IMR-90 (cell line): ENCODE measurements around the gene PANK4. TPM values are rescaled to one million over a fixed set of nuclear protein-coding genes. Genes with fewer than 3 reads are reported as not detected.
A peak's percentile ranks its signal among the peaks of the same experiment; 100 is the strongest.

Source experiments
- ATAC-seq: fragments of 200-7000 bp; cut with Tn5 transposase; 2 replicates; pipeline ENCODE4 v1.9.1; 2020; ENCODE audit warnings: low read depth, mild to moderate bottlenecking, moderate library complexity
- BruUV-seq: library from RNA; stranded (reverse); fragments of 400-500 nt; replicated peaks from 2 replicates; lab custom pipeline; 2021; lab: Mats Ljungman, UMichigan
- CTCF ChIA-PET: fragments of 300-600 bp; formaldehyde crosslinking; extraction: SDS; loops from one replicate; lab custom pipeline; 2021; ENCODE audit warnings: antibody characterized with exemption; lab: Yijun Ruan, JAX
- POLR2A ChIA-PET: fragments of 300-600 bp; sonication (Branson Sonifier 250); formaldehyde crosslinking; loops from one replicate; lab custom pipeline; 2022; ENCODE audit warnings: antibody characterized with exemption; ENCODE audit not compliant: unreplicated experiment; lab: Charles Lee
- DNase-seq: peaks from one replicate; pipeline ENCODE4 v3.0.0; 2013
- H2AFZ ChIP-seq: replicated peaks from 2 replicates; pipeline ENCODE3; 2013; ENCODE audit warnings: low read length, mild to moderate bottlenecking; ENCODE audit not compliant: poor library complexity
- H2AK5ac ChIP-seq: 2 replicates; pipeline ENCODE4 v1.6.1; 2013; ENCODE audit warnings: low read depth, low read length, inconsistent platforms
- H2AK9ac ChIP-seq: replicated peaks from 2 replicates; pipeline ENCODE3; 2013; ENCODE audit warnings: mild to moderate bottlenecking, low read depth, low read length, moderate library complexity; ENCODE audit not compliant: poor library complexity
- H2BK120ac ChIP-seq: 2 replicates; pipeline ENCODE4 v1.6.1; 2013; ENCODE audit warnings: low read depth, low read length, inconsistent platforms
- H2BK15ac ChIP-seq: 3 replicates; pipeline ENCODE4 v1.6.1; 2013; ENCODE audit warnings: low read depth, low read length, inconsistent platforms
- H2BK20ac ChIP-seq: 2 replicates; pipeline ENCODE4 v1.6.1; 2013; ENCODE audit warnings: low read depth, mild to moderate bottlenecking, inconsistent platforms, low read length, moderate library complexity
- H2BK5ac ChIP-seq: 2 replicates; pipeline ENCODE4 v1.6.1; 2013; ENCODE audit warnings: mild to moderate bottlenecking, low read depth, low read length, inconsistent platforms; ENCODE audit not compliant: poor library complexity, severe bottlenecking
- H3K14ac ChIP-seq: replicated peaks from 2 replicates; pipeline ENCODE4 v1.6.1; 2013; ENCODE audit warnings: low read depth, low read length, inconsistent platforms
- H3K18ac ChIP-seq: 2 replicates; pipeline ENCODE4 v1.6.1; 2013; ENCODE audit warnings: low read depth, low read length, control low read depth
- H3K23ac ChIP-seq: 2 replicates; pipeline ENCODE4 v1.6.1; 2013; ENCODE audit warnings: low read depth, low read length, inconsistent platforms
- H3K27ac ChIP-seq: 2 replicates; pipeline ENCODE4 v1.5.1; 2013; ENCODE audit warnings: mild to moderate bottlenecking, control low read depth, low read length; ENCODE audit not compliant: insufficient read depth
- H3K27me3 ChIP-seq: 2 replicates; pipeline ENCODE4 v1.6.1; 2013; ENCODE audit warnings: low read length; ENCODE audit not compliant: control insufficient read depth, insufficient read depth
- H3K36me3 ChIP-seq: 2 replicates; pipeline ENCODE4 v1.6.1; 2013; ENCODE audit warnings: low read length, mixed read lengths; ENCODE audit not compliant: control insufficient read depth, insufficient read depth
- H3K4ac ChIP-seq: 2 replicates; pipeline ENCODE4 v1.6.1; 2013; ENCODE audit warnings: low read depth, low read length, inconsistent platforms
- H3K4me1 ChIP-seq: 2 replicates; pipeline ENCODE4 v1.6.1; 2013; ENCODE audit warnings: low read length, mixed read lengths; ENCODE audit not compliant: control insufficient read depth, insufficient read depth
- H3K4me2 ChIP-seq: 2 replicates; pipeline ENCODE4 v1.6.1; 2013; ENCODE audit warnings: low read depth, mild to moderate bottlenecking, control low read depth, low read length, moderate library complexity
- H3K4me3 ChIP-seq: 2 replicates; pipeline ENCODE4 v1.5.1; 2013; ENCODE audit warnings: low read depth, mild to moderate bottlenecking, control low read depth, low read length, moderate library complexity; ENCODE audit not compliant: insufficient read depth
- H3K56ac ChIP-seq: 2 replicates; pipeline ENCODE4 v1.6.1; 2013; ENCODE audit warnings: low read length, inconsistent platforms; ENCODE audit not compliant: insufficient read depth; ENCODE audit errors: extremely low read depth
- H3K79me1 ChIP-seq, 2 experiments: 2 replicates each; pipeline ENCODE4 v1.6.1; 2013; ENCODE audit warnings: low read length in 2 of 2, inconsistent platforms in 1 of 2, low read depth in 1 of 2
- H3K9ac ChIP-seq: 2 replicates; pipeline ENCODE4 v1.6.1; 2013; ENCODE audit warnings: low read depth, low read length, control low read depth
- H3K9me1 ChIP-seq: 2 replicates; pipeline ENCODE4 v1.6.1; 2013; ENCODE audit warnings: low read length, inconsistent platforms; ENCODE audit not compliant: insufficient read depth
- H3K9me3 ChIP-seq: 2 replicates; pipeline ENCODE4 v1.6.1; 2013; ENCODE audit warnings: low read length; ENCODE audit not compliant: control insufficient read depth, insufficient read depth
- H4K20me1 ChIP-seq: 2 replicates; pipeline ENCODE4 v1.6.1; 2013; ENCODE audit warnings: low read length, inconsistent platforms; ENCODE audit not compliant: insufficient read depth
- H4K5ac ChIP-seq: 2 replicates; pipeline ENCODE4 v1.6.1; 2013; ENCODE audit warnings: mild to moderate bottlenecking, low read depth, low read length, control low read depth
- H4K8ac ChIP-seq, 2 experiments: 2 replicates each; pipeline ENCODE4 v1.6.1; 2013; ENCODE audit warnings: low read depth in 2 of 2, low read length in 2 of 2, control low read depth in 1 of 2, inconsistent platforms in 1 of 2
- H4K91ac ChIP-seq: 2 replicates; pipeline ENCODE4 v1.6.1; 2013; ENCODE audit warnings: low read depth, low read length, inconsistent platforms; ENCODE audit not compliant: insufficient read depth
- CEBPB ChIP-seq: IDR thresholded peaks from 2 replicates; pipeline ENCODE4 v1.6.1; 2012; ENCODE audit warnings: low read depth, low read length, improper control_type of control experiment
- CHD1 ChIP-seq: IDR thresholded peaks from 2 replicates; pipeline ENCODE4 v1.6.1; 2012; ENCODE audit warnings: low read depth, low read length, improper control_type of control experiment
- CTCF ChIP-seq: conservative IDR thresholded peaks from 2 replicates; pipeline ENCODE4 v1.5.1; 2012; ENCODE audit warnings: mild to moderate bottlenecking, low read depth, low read length, improper control_type of control experiment
- POLR2A ChIP-seq: IDR thresholded peaks from 2 replicates; pipeline ENCODE4 v1.6.1; 2012; ENCODE audit warnings: mild to moderate bottlenecking, low read depth, low read length
- RAD21 ChIP-seq: IDR thresholded peaks from 2 replicates; pipeline ENCODE4 v1.6.1; 2012; ENCODE audit warnings: low read length, improper control_type of control experiment
- RCOR1 ChIP-seq: IDR thresholded peaks from 2 replicates; pipeline ENCODE4 v1.6.1; 2012; ENCODE audit warnings: mild to moderate bottlenecking, low read length, improper control_type of control experiment; ENCODE audit not compliant: insufficient replicate concordance
- SMC3 ChIP-seq: fragments of 150-350 bp; IDR thresholded peaks from 2 replicates; pipeline ENCODE4 v1.6.1; 2016; ENCODE audit warnings: low read depth, mild to moderate bottlenecking, antibody characterized with exemption, low read length, moderate library complexity
- WGBS, 2 experiments: methylation state at CpG; one replicate each; pipeline versions ENCODE4 v1.1.5 to v1.1.7; 2013; ENCODE audit warnings: missing lambda C conversion rate in 2 of 2; ENCODE audit not compliant: insufficient read length in 1 of 2; ENCODE audit errors: extremely low coverage in 2 of 2; 5-methylcytosine and 5-hydroxymethylcytosine counted together
- dilution Hi-C: fragments of 300-500 bp; cut with HindIII; formaldehyde crosslinking; loops from one replicate; pipeline ENCODE4 v1.14.3; 2018; ENCODE audit warnings: low sequenced_read_pairs; ENCODE audit not compliant: unreplicated experiment
- in situ Hi-C: fragments of 300-500 bp; cut with MboI; formaldehyde crosslinking; loops from 3 replicates; pipeline ENCODE4 v1.14.3; 2019; ENCODE audit warnings: low sequenced_read_pairs, inconsistent platforms, mixed read lengths
- intact Hi-C: fragments of 100-400 bp; cut with micrococcal nuclease; formaldehyde crosslinking; loops from 2 replicates; pipeline ENCODE4 v1.10.0; 2022
- polyA plus RNA-seq, 3 experiments: library from polyadenylated mRNA; depleted of rRNA; stranded (reverse); fragments of >200 nt; gene quantifications; 2 replicates each; pipeline ENCODE4 v1.2.3, GENCODE V29; 2012; ENCODE audit warnings: low replicate concordance in 1 of 3
- total RNA-seq: library from RNA; depleted of rRNA; stranded (reverse); fragments of >200 nt; gene quantifications from 2 replicates; pipeline ENCODE4 v1.2.3, GENCODE V29; 2012

The PANK4 gene
- total and polyA plus RNA-seq, 2 of the 4 experiments (the other 2 are of a cell fraction): 14.0 to 18.5 TPM

- H3K4me3 ChIP-seq: peak overlapping the region; percentile 44
- CTCF ChIA-PET: no interaction called here
- H3K4ac ChIP-seq: peak overlapping the region; percentile 72
- H3K9me1 ChIP-seq: no peaks in the 10 kb centered on the region
- H3K14ac ChIP-seq: peak overlapping the region; percentile 89
- no peaks in the 10 kb centered on the region for H4K20me1 ChIP-seq
- in situ Hi-C loops (no loop called here), intact Hi-C loops (loop anchor here (1.0 kb wide), 1 partner anchor 86 kb away; no protein-coding TSS in a partner anchor), dilution Hi-C loops (no loop called here)
- peak overlapping the region; percentile 90 for H3K4me2 ChIP-seq
- H2BK20ac ChIP-seq: no peak overlapping the region
- H2BK5ac ChIP-seq: no peak overlapping the region
- POLR2A ChIA-PET: no interaction called here
- no peak overlapping the region for H2BK15ac ChIP-seq
- no peaks in the 10 kb centered on the region for H3K4me1 ChIP-seq
- no peak for DNase-seq
- no peaks in the 10 kb centered on the region for H3K9me3 ChIP-seq
- no peak overlapping the region for H3K27ac ChIP-seq
- H3K23ac ChIP-seq: no peak overlapping the region
- H2AFZ ChIP-seq: peak overlapping the region; percentile 98
- TF ChIP-seq RCOR1 (no peak), CHD1 (no peak), SMC3 (no peak), POLR2A (no peak), RAD21 (no peak), CEBPB (no peak), CTCF (no peak)
- peak overlapping the region; percentile 78 for H4K5ac ChIP-seq
- H3K9ac ChIP-seq: peak overlapping the region; percentile 70; the same call in 1 of the 2 replicates
- peak; percentile 41 for ATAC-seq
- H4K8ac ChIP-seq: peak overlapping the region; percentile 80 to 88; a peak in 3 of 4 replicates
- H3K36me3 ChIP-seq: no peaks in the 10 kb centered on the region
- WGBS, 2 experiments: 37% methylated on average over 10 of the region's 24 CpGs; no CpG with 5 or more reads in 1 of the 2 experiments
- peak overlapping the region; percentile 24; the same call in 1 of the 2 replicates for H2BK120ac ChIP-seq
- H4K91ac ChIP-seq: peak overlapping the region; percentile 58; the same call in 1 of the 2 replicates
- no peak overlapping the region for H2AK5ac ChIP-seq
- no TSS peak for BruUV-seq
- H3K79me1 ChIP-seq: no peaks in the 10 kb centered on the region
- H3K18ac ChIP-seq: no peak overlapping the region; the same call in 1 of the 2 replicates
- H2AK9ac ChIP-seq: peak overlapping the region; percentile 47
- H3K56ac ChIP-seq: no peak overlapping the region
- no peaks in the 10 kb centered on the region; the same call in 1 of the 2 replicates for H3K27me3 ChIP-seq
These were observed 30.5 kb upstream of the PANK4 start for GRCh38 chr1:2556678-2557481.
